HG02798 (cell line): Measurements from ENCODE around the gene OSBPL5.
A peak's percentile ranks its signal among the peaks of the same experiment; 100 is the strongest.

Source experiments
- ATAC-seq: cut with Tn5 transposase; IDR thresholded peaks from one replicate; pipeline ENCODE4 v1.9.1; 2021; ENCODE audit warnings: mild to moderate bottlenecking; ENCODE audit not compliant: unreplicated experiment, poor library complexity

The OSBPL5 gene

GRCh38 chr11:3108183-3108721 is 56.9 kb downstream of the OSBPL5 start:
- ATAC-seq = no peak

GRCh38 chr11:3107608-3108182 is 57.4 kb downstream of the OSBPL5 start:
- ATAC-seq = no peak

GRCh38 chr11:3106736-3107524 is 58.2 kb downstream of the OSBPL5 start:
- ATAC-seq = no peak

GRCh38 chr11:3105791-3106735 is 59.0 kb downstream of the OSBPL5 start:
- ATAC-seq = no peak

- no peak for ATAC-seq
Measured at GRCh38 chr11:3104961-3105790, 59.9 kb downstream of the OSBPL5 start.

GRCh38 chr11:3104051-3104714 is 60.9 kb downstream of the OSBPL5 start:
- no peak for ATAC-seq

- no peak for ATAC-seq
Measured at GRCh38 chr11:3103076-3103475, 62.0 kb downstream of the OSBPL5 start.

GRCh38 chr11:3102641-3102921 is 62.5 kb downstream of the OSBPL5 start:
- ATAC-seq = no peak

GRCh38 chr11:3101921-3102640 is 63.0 kb downstream of the OSBPL5 start:
- ATAC-seq = no peak

- ATAC-seq = no peak
Measured at GRCh38 chr11:3099178-3099577, 65.9 kb downstream of the OSBPL5 start.

GRCh38 chr11:3096909-3097530 is 68.1 kb downstream of the OSBPL5 start:
- no peak for ATAC-seq

- ATAC-seq = no peak
Measured at GRCh38 chr11:3095712-3096361, 69.3 kb downstream of the OSBPL5 start.

GRCh38 chr11:3094223-3094824 is 70.8 kb downstream of the OSBPL5 start:
- no peak for ATAC-seq

GRCh38 chr11:3093281-3094191 is 71.6 kb downstream of the OSBPL5 start:
- no peak for ATAC-seq

- no peak for ATAC-seq
Measured at GRCh38 chr11:3092603-3093141, 72.4 kb downstream of the OSBPL5 start.

GRCh38 chr11:3091846-3092602 is 73.1 kb downstream of the OSBPL5 start:
- peak; percentile 62 for ATAC-seq
